AG09309 (cell line): Measurements from ENCODE around the gene MEIS3.

Source experiments
- DNase-seq: peaks from one replicate; pipeline ENCODE4 v3.0.0-alpha.2; 2010; ENCODE audit warnings: low read depth
- H3K4me3 ChIP-seq: 2 replicates; pipeline ENCODE4 v1.5.1; 2011; ENCODE audit warnings: mild to moderate bottlenecking, low read depth, low read length, moderate library complexity; ENCODE audit not compliant: control insufficient read depth
- TF ChIP-seq, protein P1 (sequence below): IDR thresholded peaks from 2 replicates; pipeline ENCODE4 v1.5.1; 2011; ENCODE audit warnings: mild to moderate bottlenecking, low read depth, low read length, inconsistent platforms; ENCODE audit not compliant: insufficient read depth, control insufficient read depth; ENCODE audit errors: missing control alignments

Gene MEIS3

DNA sequence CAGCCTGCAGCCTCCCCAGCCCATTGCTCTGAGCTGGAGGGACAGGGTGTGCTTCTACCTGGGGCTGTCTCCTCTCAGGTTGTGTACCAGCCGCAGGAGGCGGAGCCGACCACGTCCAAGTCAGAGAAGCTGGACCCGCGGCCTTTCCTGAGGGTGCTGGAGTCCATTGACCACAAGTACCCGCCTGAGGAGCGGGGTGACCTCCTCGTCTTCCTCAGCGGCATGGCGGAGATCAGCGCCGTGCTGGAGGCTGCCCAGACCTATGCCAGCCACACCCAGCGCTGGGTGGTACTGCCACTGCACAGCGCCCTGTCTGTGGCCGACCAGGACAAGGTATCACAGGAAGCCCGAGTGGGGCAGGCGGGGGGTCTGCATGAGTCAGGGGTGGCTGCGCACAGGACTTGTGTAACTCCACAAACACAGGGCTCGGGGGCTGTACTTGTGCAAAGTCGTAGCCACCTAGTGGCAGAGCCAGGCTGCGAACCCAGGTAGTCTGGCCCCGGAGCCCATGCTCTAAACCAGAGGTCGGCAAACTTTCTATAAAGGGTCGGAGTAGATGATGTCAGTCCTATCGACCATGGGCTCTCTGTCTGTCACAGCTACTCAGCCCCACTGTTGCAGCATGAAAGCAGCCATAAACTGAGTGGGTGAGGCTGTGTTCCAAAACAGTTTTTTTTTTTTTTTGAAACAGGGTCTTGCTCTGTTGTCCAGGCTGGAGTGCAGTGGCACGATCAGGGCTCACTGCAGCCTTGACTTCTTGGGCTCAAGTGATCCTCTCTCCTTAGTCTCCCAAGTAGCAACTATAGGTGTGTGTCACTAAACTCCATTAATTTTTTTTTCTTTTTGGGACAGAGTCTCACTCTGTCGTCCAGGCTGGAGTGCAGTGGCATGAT, 61.3 kb downstream of the MEIS3 start:
- H3K4me3 ChIP-seq: no peak overlapping the region
- DNase-seq: no peak
- TF ChIP-seq, protein P1, sequence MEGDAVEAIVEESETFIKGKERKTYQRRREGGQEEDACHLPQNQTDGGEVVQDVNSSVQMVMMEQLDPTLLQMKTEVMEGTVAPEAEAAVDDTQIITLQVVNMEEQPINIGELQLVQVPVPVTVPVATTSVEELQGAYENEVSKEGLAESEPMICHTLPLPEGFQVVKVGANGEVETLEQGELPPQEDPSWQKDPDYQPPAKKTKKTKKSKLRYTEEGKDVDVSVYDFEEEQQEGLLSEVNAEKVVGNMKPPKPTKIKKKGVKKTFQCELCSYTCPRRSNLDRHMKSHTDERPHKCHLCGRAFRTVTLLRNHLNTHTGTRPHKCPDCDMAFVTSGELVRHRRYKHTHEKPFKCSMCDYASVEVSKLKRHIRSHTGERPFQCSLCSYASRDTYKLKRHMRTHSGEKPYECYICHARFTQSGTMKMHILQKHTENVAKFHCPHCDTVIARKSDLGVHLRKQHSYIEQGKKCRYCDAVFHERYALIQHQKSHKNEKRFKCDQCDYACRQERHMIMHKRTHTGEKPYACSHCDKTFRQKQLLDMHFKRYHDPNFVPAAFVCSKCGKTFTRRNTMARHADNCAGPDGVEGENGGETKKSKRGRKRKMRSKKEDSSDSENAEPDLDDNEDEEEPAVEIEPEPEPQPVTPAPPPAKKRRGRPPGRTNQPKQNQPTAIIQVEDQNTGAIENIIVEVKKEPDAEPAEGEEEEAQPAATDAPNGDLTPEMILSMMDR: peak; percentile 5

DNA sequence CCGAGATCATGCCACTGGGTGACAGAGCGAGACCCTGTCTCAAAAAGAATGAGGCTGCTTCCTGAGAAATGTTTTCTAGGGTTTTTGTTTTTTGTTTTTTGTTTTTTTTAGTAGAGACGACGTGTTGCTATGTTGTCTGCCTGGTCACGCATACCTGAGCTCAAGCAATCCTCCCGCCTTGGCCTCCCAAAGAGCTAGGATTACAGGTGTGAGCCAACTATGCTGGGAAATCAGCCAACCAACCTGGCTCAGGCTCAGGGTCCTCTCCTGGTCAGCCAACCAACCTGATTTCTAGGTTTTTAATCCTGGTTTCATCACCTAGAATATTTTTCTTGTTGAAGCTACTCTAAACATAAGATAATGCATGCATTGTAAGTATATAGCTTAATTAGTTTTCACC, 62.4 kb downstream of the MEIS3 start:
- no peak overlapping the region for H3K4me3 ChIP-seq
- DNase-seq: no peak
- TF ChIP-seq, protein P1: no peak

DNA sequence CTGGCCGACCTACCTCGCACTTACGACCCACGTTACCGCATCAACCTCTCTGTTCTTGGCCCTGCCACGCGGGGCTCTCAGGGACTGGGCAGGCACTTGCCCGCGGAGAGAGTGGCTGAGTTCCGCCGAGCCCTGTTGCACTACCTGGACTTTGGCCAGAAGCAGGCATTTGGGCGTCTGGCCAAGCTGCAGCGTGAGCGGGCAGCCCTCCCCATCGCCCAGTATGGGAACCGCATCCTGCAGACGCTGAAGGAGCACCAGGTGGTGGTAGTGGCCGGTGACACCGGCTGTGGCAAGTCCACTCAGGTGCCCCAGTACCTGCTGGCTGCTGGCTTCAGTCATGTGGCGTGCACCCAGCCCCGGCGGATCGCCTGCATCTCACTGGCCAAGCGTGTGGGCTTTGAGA, 66.0 kb downstream of the MEIS3 start:
- DNase-seq: no peak
- TF ChIP-seq, protein P1: no peak
- H3K4me3 ChIP-seq: no peak overlapping the region
